ENCODE measurements around the gene DPYSL3.

GRCh38 chr5:147349241-147349640, 160.6 kb downstream of the DPYSL3 start:
- TF ChIP-seq CTCF (conservative IDR thresholded peaks at IDR 0.05; ENCODE audit: low read depth, low read length) (no peak), EZH2 (IDR thresholded peaks at IDR 0.05; ENCODE audit: borderline replicate concordance, low read depth, low read length, poor library complexity, severe bottlenecking) (no peak)
